GM12892 (cell line): ENCODE data around the gene NDFIP2.
"Not testable (repeated sequence)": the region's sequence is repeated elsewhere in the genome, so short reads cannot be mapped to it uniquely, and the experiment has no call there.

ENCODE experiments used
- DNase-seq: peaks from one replicate; pipeline ENCODE4 v3.0.0; 2011; ENCODE audit not compliant: insufficient read length
- FAIRE-seq: peaks from 2 replicates; lab custom pipeline; 2011; peaks lifted over from hg19 to GRCh38; lab: Jason Lieb, UNC
- POLR2A ChIP-seq: IDR thresholded peaks from 2 replicates; pipeline ENCODE4 v1.6.1; 2011; ENCODE audit warnings: low read depth, low read length, control low read depth
- POLR2AphosphoS5 ChIP-seq: IDR thresholded peaks from 2 replicates; pipeline ENCODE4 v1.6.1; 2011; ENCODE audit warnings: low read depth, low read length, control low read depth
- TAF1 ChIP-seq: IDR thresholded peaks from 2 replicates; pipeline ENCODE4 v1.6.1; 2011; ENCODE audit warnings: low read depth, mild to moderate bottlenecking, control low read depth, low read length, borderline replicate concordance

Gene NDFIP2

GRCh38 chr13:79547211-79548195, 66.5 kb downstream of the NDFIP2 start:
- no peak for FAIRE-seq
- DNase-seq: no peak
- TF ChIP-seq POLR2AphosphoS5: no peak
- no peak for TF ChIP-seq POLR2A
- no peak for TF ChIP-seq TAF1

- TF ChIP-seq POLR2AphosphoS5 (no peak), TAF1 (no peak), POLR2A (no peak)
- DNase-seq: no peak
- FAIRE-seq: no peak
Observed at GRCh38 chr13:79548902-79549301, 67.9 kb downstream of the NDFIP2 start.

GRCh38 chr13:79549355-79550106, 68.6 kb downstream of the NDFIP2 start:
- DNase-seq (no peak), FAIRE-seq (no peak)
- TF ChIP-seq TAF1: no peak
- TF ChIP-seq POLR2A: no peak
- TF ChIP-seq POLR2AphosphoS5: no peak

- DNase-seq: no peak
- no peak for FAIRE-seq
- TF ChIP-seq TAF1: no peak
- no peak for TF ChIP-seq POLR2A
- TF ChIP-seq POLR2AphosphoS5: no peak
Observed at GRCh38 chr13:79557666-79558065, 76.7 kb downstream of the NDFIP2 start.

GRCh38 chr13:79560954-79561353, 80.0 kb downstream of the NDFIP2 start:
- no peak for DNase-seq
- TF ChIP-seq POLR2A: no peak
- no peak for TF ChIP-seq TAF1
- no peak for TF ChIP-seq POLR2AphosphoS5
- no peak for FAIRE-seq

GRCh38 chr13:79562557-79562956, 81.6 kb downstream of the NDFIP2 start:
- no peak for TF ChIP-seq TAF1
- TF ChIP-seq POLR2AphosphoS5: no peak
- no peak for TF ChIP-seq POLR2A
- DNase-seq (no peak), FAIRE-seq (no peak)

GRCh38 chr13:79566118-79566517, 85.2 kb downstream of the NDFIP2 start:
- DNase-seq: no peak
- no peak for FAIRE-seq
- no peak for TF ChIP-seq POLR2A
- TF ChIP-seq POLR2AphosphoS5: no peak

- DNase-seq (no peak), FAIRE-seq (no peak)
- TF ChIP-seq POLR2AphosphoS5 (no peak), TAF1 (no peak), POLR2A (no peak)
Observed at GRCh38 chr13:79571147-79571546, 90.2 kb downstream of the NDFIP2 start.

- not testable (repeated sequence) for DNase-seq, FAIRE-seq
Observed at GRCh38 chr13:79573892-79574291, 92.9 kb downstream of the NDFIP2 start.

GRCh38 chr13:79581870-79582315, 100.9 kb downstream of the NDFIP2 start:
- no peak for TF ChIP-seq POLR2A
- TF ChIP-seq POLR2AphosphoS5: no peak
- no peak for TF ChIP-seq TAF1
- DNase-seq (no peak), FAIRE-seq (no peak)

GRCh38 chr13:79582896-79583295, 101.9 kb downstream of the NDFIP2 start:
- no peak for TF ChIP-seq TAF1
- no peak for TF ChIP-seq POLR2AphosphoS5
- no peak for TF ChIP-seq POLR2A
- FAIRE-seq (no peak), DNase-seq (no peak)

GRCh38 chr13:79585033-79585432, 104.1 kb downstream of the NDFIP2 start:
- TF ChIP-seq POLR2AphosphoS5 (no peak), POLR2A (no peak), TAF1 (no peak)
- FAIRE-seq (no peak), DNase-seq (no peak)
